ENCODE results near the gene STMND1. TPM values are rescaled to one million over a fixed set of nuclear protein-coding genes. Genes with fewer than 3 reads are reported as not detected.
A peak's percentile ranks its signal among the peaks of the same experiment; 100 is the strongest.

STMND1 gene
- total RNA-seq, 8 experiments from 2014 or later = 0.05 to 0.62 (median 0.23) TPM; not detected in 2

GRCh38 chr6:17178326-17178725, 76.5 kb downstream of the STMND1 start:
- in situ Hi-C loops (cut with MboI; ENCODE audit: low pct_unique_long_range_greater_than_20kb in 2 of 9, low sequenced_read_pairs in 9 of 9, unreplicated experiment in 9 of 9) = no loop called here
- peaks cover 0 to 8% of the 10 kb centered on the region in 2 donors for H3K4me1 ChIP-seq (replicated peaks in 1 of 2)
- H3K4me3 ChIP-seq = no peak overlapping the region
- H3K27ac ChIP-seq = no peak overlapping the region
- 21 to 53% (median 42%) methylated on average over 1 to 2 of the region's 2 CpGs; no CpG with 5 or more reads in 2 of the 10 experiments for WGBS, 10 experiments
- peak in 4 of 8 experiments; percentile 18 to 58 (median 45) for ATAC-seq (replicated peaks in 6 of 8)

- H3K4me1 ChIP-seq (replicated peaks in 1 of 2) = peaks cover 0 to 8% of the 10 kb centered on the region in 2 donors
- 67 to 100% (median 100%) methylated on average over 1 of the region's 1 CpG; no CpG with 5 or more reads in 5 of the 10 experiments for WGBS, 10 experiments
- no peak overlapping the region for H3K27ac ChIP-seq
- peak in 6 of 8 experiments; percentile 44 to 80 (median 60) for ATAC-seq (replicated peaks in 6 of 8)
- in situ Hi-C loops (cut with MboI; ENCODE audit: low pct_unique_long_range_greater_than_20kb in 2 of 9, low sequenced_read_pairs in 9 of 9, unreplicated experiment in 9 of 9) = no loop called here
- no peak overlapping the region for H3K4me3 ChIP-seq
Observed at GRCh38 chr6:17178754-17179529, 77.1 kb downstream of the STMND1 start.

GRCh38 chr6:17179530-17180073, 77.8 kb downstream of the STMND1 start:
- in situ Hi-C loops (cut with MboI; ENCODE audit: low pct_unique_long_range_greater_than_20kb in 2 of 9, low sequenced_read_pairs in 9 of 9, unreplicated experiment in 9 of 9) = no loop called here
- H3K27ac ChIP-seq = no peak overlapping the region
- peak in 1 of 8 experiments; percentile 55 for ATAC-seq (replicated peaks in 6 of 8)
- 20 to 100% (median 86%) methylated on average over 1 to 4 of the region's 5 CpGs; no CpG with 5 or more reads in 5 of the 10 experiments for WGBS, 10 experiments
- H3K4me1 ChIP-seq (replicated peaks in 1 of 2) = peaks cover 0 to 8% of the 10 kb centered on the region in 2 donors
- H3K4me3 ChIP-seq = no peak overlapping the region

Other genes starting within 250 kb of the STMND1 start
- gene RBM24, start 179.3 kb downstream of the STMND1 start, total RNA-seq = 1 to 10 TPM in 5 of 8 experiments, under 1 TPM in 1, not detected in 2; 0.27 to 6.6 (median 2.4) TPM

All from motor neuron (in vitro differentiated cells).